Kidney (tissue), 14 donors: Measurements from ENCODE around the gene MAPKAP1. TPM values are rescaled to one million over a fixed set of nuclear protein-coding genes. Genes with fewer than 3 reads are reported as not detected.

ENCODE experiments used
- DNase-seq, 5 donors: peaks; one replicate each; pipeline ENCODE4 v3.0.0-alpha.2; 2013 to 2020
- FAIRE-seq: peaks from 2 replicates; lab custom pipeline; 2012; peaks lifted over from hg19 to GRCh38; lab: Jason Lieb, UNC
- H3K27ac ChIP-seq, 2 donors: one replicate each; pipeline ENCODE4 v1.7.0; 2013; ENCODE audit warnings: low read depth in 2 of 2, low read length in 2 of 2, inconsistent platforms in 1 of 2
- H3K27me3 ChIP-seq: one replicate; pipeline ENCODE4 v1.7.1; 2013; ENCODE audit warnings: low read length, inconsistent platforms; ENCODE audit not compliant: control insufficient read depth, insufficient read depth
- H3K36me3 ChIP-seq, 3 donors: one replicate each; pipeline versions ENCODE4 v1.7.0 to v1.7.1; 2013; ENCODE audit warnings: low read length in 3 of 3, control low read depth in 1 of 3, inconsistent platforms in 1 of 3; ENCODE audit not compliant: insufficient read depth in 3 of 3, control insufficient read depth in 2 of 3
- H3K4me1 ChIP-seq, 3 donors: one replicate each; pipeline versions ENCODE4 v1.7.0 to v1.7.1; 2013; ENCODE audit warnings: low read length in 3 of 3, inconsistent platforms in 1 of 3, low read depth in 1 of 3; ENCODE audit not compliant: control insufficient read depth in 2 of 3, insufficient read depth in 2 of 3
- H3K4me3 ChIP-seq, 3 donors: one replicate each; pipeline versions ENCODE4 v1.7.0 to v1.8.1; 2013; ENCODE audit warnings: low read length in 3 of 3, control low read depth in 1 of 3, inconsistent platforms in 1 of 3
- H3K9ac ChIP-seq, 3 donors: one replicate each; pipeline versions ENCODE4 v1.7.0 to v1.7.1; 2013; ENCODE audit warnings: low read length in 3 of 3, control low read depth in 1 of 3, inconsistent platforms in 1 of 3
- H3K9me3 ChIP-seq, 3 donors: one replicate each; pipeline versions ENCODE4 v1.7.0 to v1.7.1; 2013; ENCODE audit warnings: low read length in 3 of 3, control low read depth in 1 of 3, inconsistent platforms in 1 of 3; ENCODE audit not compliant: control insufficient read depth in 2 of 3, insufficient read depth in 1 of 3
- intact Hi-C: fragments of 100-400 bp; cut with DNase I; formaldehyde crosslinking; loops from one replicate; pipeline ENCODE4 v1.11.1; 2022
- polyA plus RNA-seq: library from polyadenylated mRNA; stranded (reverse); fragments of 350-450 nt; fragmentation: Illumina TruSeq; extraction: RNeasy Lipid Tissue Mini Kit (QIAGEN cat#74804); gene quantifications from one replicate; pipeline ENCODE4 v1.2.3, GENCODE V29; 2014; ENCODE audit warnings: low read depth, low replicate concordance; ENCODE audit not compliant: insufficient read depth
- total RNA-seq: library from RNA; stranded (reverse); fragmentation: NEBNext Ultra II Directional; extraction: Animal tissue kit (Norgen Biotek cat#: 25700); gene quantifications from one replicate; pipeline ENCODE4 v1.2.1, GENCODE V29; 2021
- TF ChIP-seq, protein P1 (sequence below): IDR thresholded peaks from 3 replicates; pipeline ENCODE4 v1.5.1; 2012; ENCODE audit warnings: mild to moderate bottlenecking, moderate library complexity, borderline replicate concordance; ENCODE audit not compliant: insufficient read depth; ENCODE audit errors: extremely low read depth
- donor health status: control.
- donor health status: control.
- donor health status: control.
- donor health status: control.
- donor health status: control.
- donor health status: DM: yes; HTN: yes; CAD: no.
- donor health status: Normal renal cell carcinoma (clear cell type).

The MAPKAP1 gene
- total and polyA plus RNA-seq, 2 donors from 2014 or later, result 70.5 to 99.4 TPM

DNA sequence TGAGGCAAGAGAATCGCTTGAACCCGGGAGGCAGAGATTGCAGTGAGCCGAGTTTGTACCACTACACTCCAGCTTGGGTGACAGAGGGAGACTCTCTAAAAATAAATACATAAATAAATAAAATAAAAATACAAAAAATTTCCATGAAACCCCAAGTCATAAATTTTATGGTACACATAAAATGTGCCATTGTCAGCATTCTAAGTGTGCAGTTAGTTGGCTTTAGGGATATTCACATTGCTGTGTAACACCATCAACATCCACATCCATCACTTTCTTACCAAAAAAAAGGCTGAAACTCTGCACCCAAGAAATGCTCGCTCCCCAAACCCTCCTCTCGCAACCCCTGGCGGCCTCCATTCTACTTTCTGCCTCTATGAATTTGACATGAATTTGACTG lies 310.2 kb downstream of the MAPKAP1 start:
- H3K4me3 ChIP-seq, result no peak overlapping the region
- FAIRE-seq (no peak), DNase-seq (no peak)

DNA sequence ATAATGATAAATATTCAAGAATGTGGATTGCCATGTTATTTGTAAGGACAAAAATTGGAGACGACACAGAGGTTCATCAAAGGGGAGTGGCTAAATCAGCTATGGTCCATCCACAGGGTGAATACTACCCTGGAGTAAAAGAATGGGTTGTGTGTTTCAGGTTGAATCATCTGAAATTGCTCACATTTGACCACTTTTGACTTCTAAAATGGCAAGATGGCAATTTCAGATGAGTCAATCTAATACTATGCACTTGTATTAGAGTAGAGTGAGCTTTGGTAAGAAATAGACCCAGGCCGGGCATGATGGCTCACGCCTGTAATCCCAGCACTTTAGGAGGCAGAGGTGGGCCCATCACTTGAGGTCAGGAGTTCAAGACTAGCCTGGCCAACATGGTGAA lies 313.6 kb downstream of the MAPKAP1 start:
- TF ChIP-seq, protein P1, sequence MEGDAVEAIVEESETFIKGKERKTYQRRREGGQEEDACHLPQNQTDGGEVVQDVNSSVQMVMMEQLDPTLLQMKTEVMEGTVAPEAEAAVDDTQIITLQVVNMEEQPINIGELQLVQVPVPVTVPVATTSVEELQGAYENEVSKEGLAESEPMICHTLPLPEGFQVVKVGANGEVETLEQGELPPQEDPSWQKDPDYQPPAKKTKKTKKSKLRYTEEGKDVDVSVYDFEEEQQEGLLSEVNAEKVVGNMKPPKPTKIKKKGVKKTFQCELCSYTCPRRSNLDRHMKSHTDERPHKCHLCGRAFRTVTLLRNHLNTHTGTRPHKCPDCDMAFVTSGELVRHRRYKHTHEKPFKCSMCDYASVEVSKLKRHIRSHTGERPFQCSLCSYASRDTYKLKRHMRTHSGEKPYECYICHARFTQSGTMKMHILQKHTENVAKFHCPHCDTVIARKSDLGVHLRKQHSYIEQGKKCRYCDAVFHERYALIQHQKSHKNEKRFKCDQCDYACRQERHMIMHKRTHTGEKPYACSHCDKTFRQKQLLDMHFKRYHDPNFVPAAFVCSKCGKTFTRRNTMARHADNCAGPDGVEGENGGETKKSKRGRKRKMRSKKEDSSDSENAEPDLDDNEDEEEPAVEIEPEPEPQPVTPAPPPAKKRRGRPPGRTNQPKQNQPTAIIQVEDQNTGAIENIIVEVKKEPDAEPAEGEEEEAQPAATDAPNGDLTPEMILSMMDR, result no peak
- intact Hi-C loops, result no loop called here

More for the DNA sequence above, 310.2 kb downstream of the MAPKAP1 start:
- Histone ChIP-seq H3K9ac (no peak overlapping the region), H3K36me3 (no peaks in the 10 kb centered on the region), H3K27ac (no peak overlapping the region), H3K27me3 (no peaks in the 10 kb centered on the region), H3K9me3 (no peaks in the 10 kb centered on the region), H3K4me1 (no peaks in the 10 kb centered on the region)
- intact Hi-C loops, result no loop called here
- TF ChIP-seq, protein P1, result no peak

DNA sequence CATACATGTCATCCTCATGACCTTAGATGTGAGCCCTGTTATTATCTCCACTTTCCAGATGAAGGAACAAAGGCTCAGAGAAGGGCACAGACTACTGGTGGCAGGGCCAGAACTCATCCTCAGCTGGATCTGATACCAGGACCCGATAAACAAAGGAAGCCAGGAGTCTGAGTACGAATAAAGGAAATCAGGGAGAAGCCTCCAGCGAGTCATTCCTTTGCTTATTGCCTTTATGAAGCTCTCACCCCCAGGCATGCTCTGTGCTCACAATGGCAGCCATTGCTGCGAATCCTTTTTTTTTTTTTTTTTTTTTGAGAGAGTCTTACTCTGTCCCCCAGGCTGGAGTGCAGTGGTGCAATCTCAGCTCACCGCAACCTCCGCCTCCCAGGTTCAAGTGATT lies 315.3 kb downstream of the MAPKAP1 start:
- intact Hi-C loops, result no loop called here
- no peaks in the 10 kb centered on the region for H3K4me1 ChIP-seq
- H3K4me3 ChIP-seq, result no peak overlapping the region
- H3K27ac ChIP-seq, result no peak overlapping the region
- DNase-seq, result no peak
- TF ChIP-seq, protein P1, result no peak
- H3K36me3 ChIP-seq, result no peaks in the 10 kb centered on the region
- H3K9ac ChIP-seq, result no peak overlapping the region
- no peaks in the 10 kb centered on the region for H3K27me3 ChIP-seq
- no peak for FAIRE-seq
- H3K9me3 ChIP-seq, result no peaks in the 10 kb centered on the region

More for the DNA sequence above, 313.6 kb downstream of the MAPKAP1 start:
- Histone ChIP-seq H3K4me1 (no peaks in the 10 kb centered on the region), H3K36me3 (no peaks in the 10 kb centered on the region), H3K4me3 (no peak overlapping the region), H3K27ac (no peak overlapping the region), H3K9me3 (no peaks in the 10 kb centered on the region), H3K27me3 (no peaks in the 10 kb centered on the region), H3K9ac (no peak overlapping the region)
- DNase-seq (no peak), FAIRE-seq (no peak)

DNA sequence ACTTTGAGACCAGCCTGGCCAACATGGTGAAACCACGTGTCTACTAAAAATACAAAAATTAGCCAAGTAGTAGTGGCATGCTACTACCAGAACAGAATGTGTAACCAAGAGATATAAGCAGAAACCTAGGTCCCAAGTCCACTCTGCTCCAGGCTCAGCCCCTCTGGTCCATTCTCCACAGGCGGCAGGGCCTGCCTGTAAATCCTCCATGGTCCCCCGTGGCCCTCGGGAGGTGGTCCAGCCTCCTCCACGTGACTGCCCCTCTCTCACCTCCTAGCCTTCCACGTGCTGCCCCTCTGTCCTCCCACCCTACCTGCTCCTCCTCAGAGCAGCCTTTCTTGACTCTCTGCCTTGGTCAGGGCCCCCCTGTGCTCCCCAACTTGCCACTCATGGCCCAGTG lies 318.0 kb downstream of the MAPKAP1 start:
- DNase-seq (no peak), FAIRE-seq (no peak)
- no peaks in the 10 kb centered on the region for H3K9me3 ChIP-seq
- TF ChIP-seq, protein P1, result no peak
- no peaks in the 10 kb centered on the region for H3K36me3 ChIP-seq
- H3K4me1 ChIP-seq, result no peaks in the 10 kb centered on the region
- no peak overlapping the region for H3K4me3 ChIP-seq
- no peak overlapping the region for H3K27ac ChIP-seq
- H3K27me3 ChIP-seq, result no peaks in the 10 kb centered on the region
- no peak overlapping the region for H3K9ac ChIP-seq
- intact Hi-C loops, result no loop called here
